ENCODE measurements around the gene WDR27.

DNA sequence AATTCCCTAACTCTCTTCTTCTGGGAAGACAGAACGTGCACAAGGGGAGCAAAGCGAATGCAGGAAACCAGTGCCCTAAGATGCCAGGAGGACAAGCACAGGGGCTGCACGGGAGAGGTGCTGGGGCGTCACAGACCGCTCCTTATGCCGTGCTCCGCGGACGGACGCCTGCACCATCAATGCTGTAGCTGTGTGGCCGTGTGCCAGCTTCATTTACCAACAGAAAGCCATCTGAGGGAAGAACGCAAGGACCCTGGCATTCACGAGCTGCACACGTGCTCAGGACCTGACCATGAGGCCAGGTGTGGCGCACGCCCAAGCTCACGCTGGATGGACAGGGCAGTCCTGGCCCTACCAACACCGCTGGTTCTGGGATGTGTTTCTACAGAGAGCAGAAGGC is 35.4 kb downstream of the WDR27 start:
- TF ChIP-seq, protein P1, sequence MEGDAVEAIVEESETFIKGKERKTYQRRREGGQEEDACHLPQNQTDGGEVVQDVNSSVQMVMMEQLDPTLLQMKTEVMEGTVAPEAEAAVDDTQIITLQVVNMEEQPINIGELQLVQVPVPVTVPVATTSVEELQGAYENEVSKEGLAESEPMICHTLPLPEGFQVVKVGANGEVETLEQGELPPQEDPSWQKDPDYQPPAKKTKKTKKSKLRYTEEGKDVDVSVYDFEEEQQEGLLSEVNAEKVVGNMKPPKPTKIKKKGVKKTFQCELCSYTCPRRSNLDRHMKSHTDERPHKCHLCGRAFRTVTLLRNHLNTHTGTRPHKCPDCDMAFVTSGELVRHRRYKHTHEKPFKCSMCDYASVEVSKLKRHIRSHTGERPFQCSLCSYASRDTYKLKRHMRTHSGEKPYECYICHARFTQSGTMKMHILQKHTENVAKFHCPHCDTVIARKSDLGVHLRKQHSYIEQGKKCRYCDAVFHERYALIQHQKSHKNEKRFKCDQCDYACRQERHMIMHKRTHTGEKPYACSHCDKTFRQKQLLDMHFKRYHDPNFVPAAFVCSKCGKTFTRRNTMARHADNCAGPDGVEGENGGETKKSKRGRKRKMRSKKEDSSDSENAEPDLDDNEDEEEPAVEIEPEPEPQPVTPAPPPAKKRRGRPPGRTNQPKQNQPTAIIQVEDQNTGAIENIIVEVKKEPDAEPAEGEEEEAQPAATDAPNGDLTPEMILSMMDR (IDR thresholded peaks at IDR 0.05; ENCODE audit: low read length) = no peak
- TF ChIP-seq EZH2 (IDR thresholded peaks at IDR 0.05; ENCODE audit: borderline replicate concordance, low read length) = no peak
